Measurements from ENCODE around the gene MFAP4.

The MFAP4 gene

DNA sequence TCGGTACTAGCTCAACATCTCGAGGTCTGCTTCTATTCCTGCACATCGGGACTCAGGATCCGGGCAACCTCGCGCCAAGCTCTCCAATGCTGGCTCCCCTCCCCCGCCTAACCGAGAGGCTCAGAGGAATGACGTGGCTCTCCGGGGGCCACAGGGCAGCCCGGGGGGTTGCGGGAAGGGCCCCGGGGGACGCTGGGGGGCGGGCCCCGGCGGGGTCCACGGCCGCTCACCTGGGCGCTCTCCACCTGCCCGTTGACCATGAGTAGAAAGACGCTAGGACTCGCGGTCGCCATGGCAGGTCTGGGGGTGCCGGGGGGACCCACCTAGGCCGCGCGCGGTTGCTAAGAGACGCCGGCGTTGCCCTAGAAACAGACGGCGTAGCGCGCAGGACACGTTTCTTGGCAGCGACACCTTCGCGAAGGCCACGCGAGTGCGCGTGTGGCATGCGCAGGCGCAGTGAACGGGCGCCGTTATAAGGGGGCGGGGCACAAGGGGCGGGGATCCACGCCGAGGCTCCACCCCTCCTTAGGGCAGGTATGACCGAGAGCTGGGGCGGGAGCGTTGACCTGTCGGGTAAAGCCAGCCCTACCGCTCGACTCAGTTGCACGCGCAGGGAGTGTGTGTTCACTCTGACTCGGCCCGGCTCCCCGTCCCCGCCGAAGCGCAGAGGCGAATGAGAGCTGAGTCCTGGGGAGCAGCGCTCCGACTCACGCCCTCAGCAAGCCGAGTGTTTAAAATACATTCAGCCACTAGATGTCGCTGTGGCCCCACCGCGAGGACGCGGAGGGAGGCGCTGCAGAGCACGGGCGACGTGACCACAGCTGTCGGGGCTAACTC lies 24.5 kb downstream of the MFAP4 start, which contains the start of gene B9D1 (continued):
- no peak for TF ChIP-seq ZNF677 (tag by site-specific recombination; IDR thresholded peaks at IDR 0.05)
- no peak for TF ChIP-seq ZNF558 (tag by site-specific recombination; IDR thresholded peaks at IDR 0.05)
- no peak for TF ChIP-seq ZNF184 (tag by site-specific recombination; IDR thresholded peaks at IDR 0.05)
- no peak for TF ChIP-seq ZNF621 (tag by site-specific recombination; IDR thresholded peaks at IDR 0.05)
- TF ChIP-seq ZNF530 (tag by site-specific recombination; IDR thresholded peaks at IDR 0.05; ENCODE audit: low read depth) = no peak
- TF ChIP-seq ZNF211 (tag by site-specific recombination; IDR thresholded peaks at IDR 0.05; ENCODE audit: low read depth) = no peak
- TF ChIP-seq BCL11B (tag by site-specific recombination; IDR thresholded peaks at IDR 0.05; ENCODE audit: low read depth) = no peak
- TF ChIP-seq, protein P1, sequence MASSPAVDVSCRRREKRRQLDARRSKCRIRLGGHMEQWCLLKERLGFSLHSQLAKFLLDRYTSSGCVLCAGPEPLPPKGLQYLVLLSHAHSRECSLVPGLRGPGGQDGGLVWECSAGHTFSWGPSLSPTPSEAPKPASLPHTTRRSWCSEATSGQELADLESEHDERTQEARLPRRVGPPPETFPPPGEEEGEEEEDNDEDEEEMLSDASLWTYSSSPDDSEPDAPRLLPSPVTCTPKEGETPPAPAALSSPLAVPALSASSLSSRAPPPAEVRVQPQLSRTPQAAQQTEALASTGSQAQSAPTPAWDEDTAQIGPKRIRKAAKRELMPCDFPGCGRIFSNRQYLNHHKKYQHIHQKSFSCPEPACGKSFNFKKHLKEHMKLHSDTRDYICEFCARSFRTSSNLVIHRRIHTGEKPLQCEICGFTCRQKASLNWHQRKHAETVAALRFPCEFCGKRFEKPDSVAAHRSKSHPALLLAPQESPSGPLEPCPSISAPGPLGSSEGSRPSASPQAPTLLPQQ (tag by site-specific recombination; IDR thresholded peaks at IDR 0.05) = peak; percentile 98
- TF ChIP-seq ZNF585B (tag by site-specific recombination; IDR thresholded peaks at IDR 0.05) = no peak
- TF ChIP-seq ZNF626 (tag by site-specific recombination; IDR thresholded peaks at IDR 0.05) = no peak
- peak; percentile 58 for TF ChIP-seq ZIC2 (tag by site-specific recombination; IDR thresholded peaks at IDR 0.05)
- peak; percentile 85 for TF ChIP-seq ZNF660 (tag by site-specific recombination; IDR thresholded peaks at IDR 0.05)
- no peak for TF ChIP-seq ZNF513 (tag by site-specific recombination; IDR thresholded peaks at IDR 0.05)
- peak; percentile 47; the same call in 1 of the 2 replicates for TF ChIP-seq KLF17 (tag by site-specific recombination; IDR thresholded peaks at IDR 0.05)
- peak; percentile 99 for TF ChIP-seq GLIS2 (tag by site-specific recombination; IDR thresholded peaks at IDR 0.05)
- TF ChIP-seq GLI2 (tag by site-specific recombination; IDR thresholded peaks at IDR 0.05; ENCODE audit: borderline replicate concordance, low read depth) = no peak
- TF ChIP-seq, protein P2, sequence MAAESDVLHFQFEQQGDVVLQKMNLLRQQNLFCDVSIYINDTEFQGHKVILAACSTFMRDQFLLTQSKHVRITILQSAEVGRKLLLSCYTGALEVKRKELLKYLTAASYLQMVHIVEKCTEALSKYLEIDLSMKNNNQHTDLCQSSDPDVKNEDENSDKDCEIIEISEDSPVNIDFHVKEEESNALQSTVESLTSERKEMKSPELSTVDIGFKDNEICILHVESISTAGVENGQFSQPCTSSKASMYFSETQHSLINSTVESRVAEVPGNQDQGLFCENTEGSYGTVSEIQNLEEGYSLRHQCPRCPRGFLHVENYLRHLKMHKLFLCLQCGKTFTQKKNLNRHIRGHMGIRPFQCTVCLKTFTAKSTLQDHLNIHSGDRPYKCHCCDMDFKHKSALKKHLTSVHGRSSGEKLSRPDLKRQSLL (tag by site-specific recombination; IDR thresholded peaks at IDR 0.05) = no peak
- TF ChIP-seq ZNF48 (tag by site-specific recombination; IDR thresholded peaks at IDR 0.05) = no peak
- TF ChIP-seq ZBTB11 (tag by site-specific recombination; conservative IDR thresholded peaks at IDR 0.05; ENCODE audit: low read depth) = peak; percentile 78
- TF ChIP-seq ZNF19 (tag by site-specific recombination; IDR thresholded peaks at IDR 0.05; ENCODE audit: low read depth) = no peak
